A673 (cell line): ENCODE results near the gene RNGTT. TPM values are rescaled to one million over a fixed set of nuclear protein-coding genes. Genes with fewer than 3 reads are reported as not detected.

Source experiments
- BruUV-seq: library from RNA; stranded (reverse); fragments of 400-500 nt; replicated peaks from 2 replicates; lab custom pipeline; 2021; lab: Mats Ljungman, UMichigan
- CTCF ChIA-PET: fragments of 300-600 bp; sonication (Branson Sonifier 250); formaldehyde crosslinking; loops from one replicate; lab custom pipeline; 2022; ENCODE audit warnings: antibody characterized with exemption; lab: Charles Lee
- POLR2A ChIA-PET: fragments of 300-600 bp; sonication (Branson Sonifier 250); formaldehyde crosslinking; loops from one replicate; lab custom pipeline; 2022; ENCODE audit warnings: antibody characterized with exemption; ENCODE audit not compliant: low non-redundant PET; lab: Charles Lee
- DNase-seq: peaks from one replicate; pipeline ENCODE4 v3.0.0-alpha.2; 2015; ENCODE audit warnings: low spot score
- H3K27ac ChIP-seq: fragments of 200-600 bp; sonication (generic); 2 replicates; pipeline ENCODE4 v1.5.1; 2016; ENCODE audit warnings: mixed run types, low read depth, mild to moderate bottlenecking, mixed read lengths, antibody characterized with exemption, low read length; ENCODE audit not compliant: poor library complexity, severe bottlenecking
- H3K27me3 ChIP-seq: fragments of 200-600 bp; sonication (generic); replicated peaks from 2 replicates; pipeline ENCODE4 v1.6.1; 2017; ENCODE audit warnings: mixed run types, low read depth, mild to moderate bottlenecking, mixed read lengths, antibody characterized with exemption, low read length; ENCODE audit not compliant: insufficient read depth, poor library complexity
- H3K36me3 ChIP-seq: fragments of 200-600 bp; sonication (generic); 2 replicates; pipeline ENCODE4 v1.6.1; 2016; ENCODE audit warnings: mixed run types, mild to moderate bottlenecking, mixed read lengths, antibody characterized with exemption, low read length; ENCODE audit not compliant: insufficient read depth, poor library complexity, severe bottlenecking
- H3K4me1 ChIP-seq: fragments of 200-600 bp; sonication (generic); 2 replicates; pipeline ENCODE4 v1.6.1; 2017; ENCODE audit warnings: mixed run types, mild to moderate bottlenecking, mixed read lengths, antibody characterized with exemption, low read length; ENCODE audit not compliant: insufficient read depth, poor library complexity, severe bottlenecking
- H3K4me3 ChIP-seq: fragments of 200-600 bp; sonication (generic); 2 replicates; pipeline ENCODE4 v1.5.1; 2016; ENCODE audit warnings: low read depth, mixed run types, mild to moderate bottlenecking, mixed read lengths, low read length; ENCODE audit not compliant: poor library complexity, severe bottlenecking
- H3K9me3 ChIP-seq: fragments of 200-600 bp; sonication (generic); 2 replicates; pipeline ENCODE4 v1.6.1; 2016; ENCODE audit warnings: mixed run types, low read depth, mild to moderate bottlenecking, mixed read lengths, antibody characterized with exemption, low read length; ENCODE audit not compliant: poor library complexity, severe bottlenecking
- EZH2 ChIP-seq: fragments of 200-600 bp; sonication (generic); IDR thresholded peaks from 2 replicates; pipeline ENCODE4 v1.6.1; 2017; ENCODE audit warnings: borderline replicate concordance, low read depth, mild to moderate bottlenecking, mixed read lengths, antibody characterized with exemption, low read length; ENCODE audit not compliant: poor library complexity, severe bottlenecking
- intact Hi-C: fragments of 100-400 bp; cut with micrococcal nuclease; formaldehyde crosslinking; loops from one replicate; pipeline ENCODE4 v1.10.0; 2022; ENCODE audit not compliant: unreplicated experiment
- total RNA-seq: library from RNA; stranded (reverse); gene quantifications from 2 replicates; pipeline ENCODE4 v1.2.3, GENCODE V29; 2021
- TF ChIP-seq, protein P1 (sequence below): fragments of 300-800, 200-600 bp; sonication (generic); conservative IDR thresholded peaks from 2 replicates; pipeline ENCODE4 v1.5.1; 2017; ENCODE audit warnings: low read depth, mild to moderate bottlenecking, antibody characterized with exemption, low read length, moderate library complexity, mixed read lengths

RNGTT gene
- total RNA-seq, 1 experiment from 2014 or later: 31.8 TPM

GRCh38 chr6:88614316-88614877 lies 349.0 kb downstream of the RNGTT start:
- BruUV-seq: no TSS peak
- no peak for DNase-seq
- Histone ChIP-seq H3K27ac (no peak overlapping the region), H3K4me3 (no peak overlapping the region), H3K27me3 (no peaks in the 10 kb centered on the region), H3K4me1 (no peaks in the 10 kb centered on the region), H3K9me3 (no peaks in the 10 kb centered on the region), H3K36me3 (no peaks in the 10 kb centered on the region)
- no peak for TF ChIP-seq EZH2
- TF ChIP-seq, protein P1, sequence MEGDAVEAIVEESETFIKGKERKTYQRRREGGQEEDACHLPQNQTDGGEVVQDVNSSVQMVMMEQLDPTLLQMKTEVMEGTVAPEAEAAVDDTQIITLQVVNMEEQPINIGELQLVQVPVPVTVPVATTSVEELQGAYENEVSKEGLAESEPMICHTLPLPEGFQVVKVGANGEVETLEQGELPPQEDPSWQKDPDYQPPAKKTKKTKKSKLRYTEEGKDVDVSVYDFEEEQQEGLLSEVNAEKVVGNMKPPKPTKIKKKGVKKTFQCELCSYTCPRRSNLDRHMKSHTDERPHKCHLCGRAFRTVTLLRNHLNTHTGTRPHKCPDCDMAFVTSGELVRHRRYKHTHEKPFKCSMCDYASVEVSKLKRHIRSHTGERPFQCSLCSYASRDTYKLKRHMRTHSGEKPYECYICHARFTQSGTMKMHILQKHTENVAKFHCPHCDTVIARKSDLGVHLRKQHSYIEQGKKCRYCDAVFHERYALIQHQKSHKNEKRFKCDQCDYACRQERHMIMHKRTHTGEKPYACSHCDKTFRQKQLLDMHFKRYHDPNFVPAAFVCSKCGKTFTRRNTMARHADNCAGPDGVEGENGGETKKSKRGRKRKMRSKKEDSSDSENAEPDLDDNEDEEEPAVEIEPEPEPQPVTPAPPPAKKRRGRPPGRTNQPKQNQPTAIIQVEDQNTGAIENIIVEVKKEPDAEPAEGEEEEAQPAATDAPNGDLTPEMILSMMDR: no peak
- ChIA-PET CTCF (no interaction called here), POLR2A (no interaction called here)
- intact Hi-C loops: no loop called here

DNA sequence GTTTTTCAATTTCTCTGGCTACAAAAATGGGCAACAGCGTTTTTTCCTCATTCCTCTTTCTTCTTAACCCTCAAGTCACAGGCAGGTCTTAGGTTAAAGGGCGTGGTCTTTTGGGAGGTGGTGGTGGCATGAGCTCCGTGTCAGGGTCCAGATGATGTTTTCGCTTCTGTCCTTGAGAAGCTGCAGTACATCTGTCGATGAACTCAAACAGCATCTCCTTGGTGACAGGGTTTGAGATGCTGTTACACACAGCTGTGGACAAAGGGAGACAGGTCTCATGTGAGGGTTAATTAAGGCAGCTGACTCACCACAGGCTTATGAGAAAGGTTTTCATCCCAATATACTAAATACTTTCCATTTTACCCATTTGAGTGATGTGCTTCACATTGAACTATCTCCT lies 350.8 kb downstream of the RNGTT start:
- no TSS peak for BruUV-seq
- Histone ChIP-seq H3K9me3 (no peaks in the 10 kb centered on the region), H3K36me3 (no peaks in the 10 kb centered on the region), H3K27ac (no peak overlapping the region), H3K27me3 (no peaks in the 10 kb centered on the region), H3K4me3 (no peak overlapping the region), H3K4me1 (no peaks in the 10 kb centered on the region)
- TF ChIP-seq, protein P1: no peak
- TF ChIP-seq EZH2: no peak
- intact Hi-C loops: no loop called here
- POLR2A ChIA-PET: no interaction called here
- CTCF ChIA-PET: no interaction called here
- no peak for DNase-seq

DNA sequence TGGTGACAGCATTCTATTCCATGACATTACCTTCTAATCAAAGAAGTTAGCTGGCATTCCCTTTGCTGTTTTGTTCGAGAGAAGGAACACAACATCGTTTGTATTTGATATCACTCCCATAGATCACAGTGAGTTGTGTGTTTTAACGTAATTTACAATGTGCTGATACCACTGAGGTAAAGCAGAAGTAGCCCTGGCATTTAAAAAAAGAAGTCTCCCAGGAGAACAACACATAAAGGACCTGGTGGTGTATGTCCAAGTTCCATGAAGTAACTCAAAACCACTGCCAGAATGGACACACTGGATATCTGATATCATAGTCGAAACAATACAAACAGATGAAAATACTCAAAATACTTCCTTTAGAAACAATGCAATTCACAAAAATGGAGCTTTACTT lies 351.7 kb downstream of the RNGTT start:
- no TSS peak for BruUV-seq
- intact Hi-C loops: no loop called here
- H3K27ac ChIP-seq: no peak overlapping the region
- H3K27me3 ChIP-seq: no peaks in the 10 kb centered on the region
- no peak for DNase-seq
- no peaks in the 10 kb centered on the region for H3K4me1 ChIP-seq
- ChIA-PET POLR2A (no interaction called here), CTCF (interaction anchor here (0.9 kb wide), 1 partner anchor 114 kb away, joined by 4 read pairs; no protein-coding TSS in a partner anchor)
- H3K4me3 ChIP-seq: no peak overlapping the region
- TF ChIP-seq, protein P1: no peak
- no peak for TF ChIP-seq EZH2
- no peaks in the 10 kb centered on the region for H3K36me3 ChIP-seq
- H3K9me3 ChIP-seq: no peaks in the 10 kb centered on the region
